Endothelial cell of umbilical vein (primary cell): ENCODE measurements around the gene SEMA4D. TPM values are rescaled to one million over a fixed set of nuclear protein-coding genes. Genes with fewer than 3 reads are reported as not detected.

Experiments used
- BruUV-seq: library from RNA; stranded (reverse); fragments of 400-500 nt; replicated peaks from 2 replicates; lab custom pipeline; 2021; lab: Mats Ljungman, UMichigan
- CTCF ChIA-PET: fragments of 300-600, 350-600 bp; sonication (Branson Sonifier 250); formaldehyde crosslinking; loops from one replicate; lab custom pipeline; 2021; ENCODE audit warnings: antibody characterized with exemption, inconsistent platforms; lab: Charles Lee
- POLR2A ChIA-PET: fragments of 300-600, 350-600 bp; sonication (Branson Sonifier 250); formaldehyde crosslinking; loops from one replicate; lab custom pipeline; 2021; ENCODE audit warnings: antibody characterized with exemption, inconsistent platforms; lab: Charles Lee
- DNase-seq: peaks from one replicate; pipeline ENCODE4 v3.0.0-alpha.2; 2011; ENCODE audit warnings: low read depth, low spot score
- FAIRE-seq: peaks from 2 replicates; lab custom pipeline; 2011; peaks lifted over from hg19 to GRCh38; lab: Jason Lieb, UNC
- H2AFZ ChIP-seq: 2 replicates; pipeline ENCODE4 v1.6.0; 2012; ENCODE audit warnings: low read depth, low read length, control low read depth, inconsistent platforms
- H3K27ac ChIP-seq: 2 replicates; pipeline ENCODE4 v1.5.1; 2011; ENCODE audit warnings: low read depth, mild to moderate bottlenecking, control low read depth, low read length, moderate library complexity; ENCODE audit not compliant: insufficient read depth
- H3K27me3 ChIP-seq, 2 experiments: 2 replicates each; pipeline versions ENCODE4 v1.6.0 to v1.6.1; 2011; ENCODE audit warnings: low read length in 2 of 2, mixed read lengths in 1 of 2; ENCODE audit not compliant: control insufficient read depth in 2 of 2, insufficient read depth in 2 of 2
- H3K36me3 ChIP-seq, 2 experiments: 2 replicates in 1 of 2; 3 replicates in 1 of 2; pipeline ENCODE4 v1.5.1; 2011; ENCODE audit warnings: low read length in 2 of 2, mild to moderate bottlenecking in 1 of 2, moderate library complexity in 1 of 2; ENCODE audit not compliant: control insufficient read depth in 2 of 2, insufficient read depth in 2 of 2; ENCODE audit errors: extremely low read depth in 1 of 2
- H3K4me1 ChIP-seq: 3 replicates; pipeline ENCODE4 v1.5.1; 2011; ENCODE audit warnings: mild to moderate bottlenecking, low read length; ENCODE audit not compliant: control insufficient read depth, insufficient read depth; ENCODE audit errors: extremely low read depth
- H3K4me2 ChIP-seq: 2 replicates; pipeline ENCODE4 v1.6.1; 2011; ENCODE audit warnings: low read length, control low read depth, mixed read lengths; ENCODE audit not compliant: insufficient read depth
- H3K4me3 ChIP-seq, 3 experiments: fragments of 200-600 bp in 1 of 3; sonication (generic), shearing (Covaris generic) in 1 of 3; replicated peaks in 1 of 3; 2 replicates each; pipeline ENCODE4 v1.5.1; 2011 to 2016; ENCODE audit warnings: control low read depth in 3 of 3, low read length in 3 of 3, mild to moderate bottlenecking in 2 of 3, inconsistent platforms in 1 of 3, low read depth in 1 of 3, moderate library complexity in 1 of 3; ENCODE audit not compliant: insufficient read depth in 1 of 3
- H3K79me2 ChIP-seq: 2 replicates; pipeline ENCODE4 v1.6.0; 2012; ENCODE audit warnings: low read length, inconsistent platforms; ENCODE audit not compliant: control insufficient read depth, insufficient read depth
- H3K9ac ChIP-seq: replicated peaks from 2 replicates; pipeline ENCODE3; 2011; ENCODE audit warnings: low read length, control low read depth; ENCODE audit not compliant: insufficient read depth; ENCODE audit errors: extremely low read depth
- H3K9me1 ChIP-seq: replicated peaks from 3 replicates; pipeline ENCODE4 v1.6.0; 2011; ENCODE audit warnings: mild to moderate bottlenecking, low read length; ENCODE audit not compliant: control insufficient read depth, insufficient read depth; ENCODE audit errors: extremely low read depth
- H3K9me3 ChIP-seq: replicated peaks from 2 replicates; pipeline ENCODE4 v1.5.1; 2012; ENCODE audit warnings: low read length, inconsistent platforms; ENCODE audit not compliant: control insufficient read depth, insufficient read depth
- H4K20me1 ChIP-seq: replicated peaks from 2 replicates; pipeline ENCODE3; 2011; ENCODE audit warnings: mild to moderate bottlenecking, low read length; ENCODE audit not compliant: control insufficient read depth, insufficient read depth; ENCODE audit errors: extremely low read depth
- CTCF ChIP-seq, 2 donors: IDR thresholded peaks; 1 replicate in 1 of 2; 2 replicates in 1 of 2; pipeline ENCODE4 v1.5.1; 2011; ENCODE audit warnings: low read length in 2 of 2, mild to moderate bottlenecking in 2 of 2, moderate library complexity in 2 of 2, control low read depth in 1 of 2, inconsistent platforms in 1 of 2, low read depth in 1 of 2; ENCODE audit not compliant: insufficient read depth in 1 of 2; ENCODE audit errors: extremely low read depth in 1 of 2
- EZH2 ChIP-seq: IDR thresholded peaks from 2 replicates; pipeline ENCODE4 v1.6.1; 2012; ENCODE audit warnings: borderline replicate concordance, low read depth, mild to moderate bottlenecking, moderate library complexity, low read length, inconsistent platforms; ENCODE audit not compliant: severe bottlenecking
- FOS ChIP-seq: IDR thresholded peaks from 2 replicates; pipeline ENCODE4 v1.6.1; 2011; ENCODE audit warnings: mild to moderate bottlenecking, low read length, moderate library complexity, borderline replicate concordance; ENCODE audit not compliant: insufficient read depth
- GATA2 ChIP-seq: IDR thresholded peaks from 2 replicates; pipeline ENCODE4 v1.7.0; 2011; ENCODE audit warnings: low read depth, mild to moderate bottlenecking, moderate library complexity, mixed read lengths, low read length; ENCODE audit not compliant: insufficient read length, insufficient read depth
- JUN ChIP-seq: IDR thresholded peaks from 2 replicates; pipeline ENCODE4 v1.6.1; 2011; ENCODE audit warnings: borderline replicate concordance, low read depth; ENCODE audit not compliant: insufficient read length, insufficient read depth
- MAX ChIP-seq: IDR thresholded peaks from 2 replicates; pipeline ENCODE4 v1.6.1; 2011; ENCODE audit not compliant: insufficient read depth, insufficient read length
- MYC ChIP-seq: IDR thresholded peaks from one replicate; pipeline ENCODE4 v1.6.1; 2011; ENCODE audit warnings: mild to moderate bottlenecking, low read depth, low read length
- POLR2A ChIP-seq: IDR thresholded peaks from 2 replicates; pipeline ENCODE4 v1.6.1; 2012; ENCODE audit warnings: low read depth, mild to moderate bottlenecking, control low read depth, low read length
- POLR2AphosphoS5 ChIP-seq: IDR thresholded peaks from 2 replicates; pipeline ENCODE4 v1.6.1; 2012; ENCODE audit warnings: low read depth, mild to moderate bottlenecking, control low read depth, low read length, moderate library complexity; ENCODE audit not compliant: insufficient read depth
- dilution Hi-C: fragments of 300-500 bp; cut with MboI; formaldehyde crosslinking; loops from one replicate; pipeline ENCODE4 v1.15.0; 2019; ENCODE audit warnings: low sequenced_read_pairs; ENCODE audit not compliant: extremely low pct_ligation_motif_present
- intact Hi-C: fragments of 100-400 bp; cut with micrococcal nuclease; formaldehyde crosslinking; loops from one replicate; pipeline ENCODE4 v1.10.0; 2022
- polyA plus RNA-seq, 4 experiments: library from polyadenylated mRNA; depleted of rRNA in 3 of 4; stranded (reverse) in 3 of 4; unstranded in 1 of 4; fragments of >200 nt; gene quantifications; 2 replicates each; pipeline versions ENCODE4 v1.2.1 to v1.2.3, GENCODE V29; 2011 to 2012; ENCODE audit warnings: missing spikeins in 1 of 4
- total RNA-seq: library from RNA; stranded (reverse); gene quantifications from 2 replicates; pipeline ENCODE4 v1.2.3, GENCODE V29; 2021

SEMA4D gene
- total and polyA plus RNA-seq, 2 donors (not counting 3 experiments of a cell fraction or from before 2014, with no cell fraction given): 3.9 to 15.7 TPM

- ChIA-PET CTCF (no interaction called here), POLR2A (no interaction called here)
- no peak overlapping the region for H3K27ac ChIP-seq
- DNase-seq (no peak), FAIRE-seq (no peak)
- peaks cover 22% of the 10 kb centered on the region for H3K4me1 ChIP-seq
- H3K27me3 ChIP-seq: no peaks in the 10 kb centered on the region
- H3K9me3 ChIP-seq: no peaks in the 10 kb centered on the region
- TF ChIP-seq POLR2AphosphoS5 (no peak), CTCF (IDR thresholded peaks at IDR 0.05; ENCODE audit: extremely low read depth in 1 of 2, insufficient read depth in 1 of 2, low read depth in 1 of 2, low read length in 2 of 2) (no peak), JUN (no peak), FOS (no peak), POLR2A (no peak), MYC (no peak), MAX (no peak), EZH2 (no peak), GATA2 (no peak)
- H3K79me2 ChIP-seq: peaks cover 1% of the 10 kb centered on the region
- no peaks in the 10 kb centered on the region for H4K20me1 ChIP-seq
- no peak overlapping the region for H2AFZ ChIP-seq
- no peak overlapping the region for H3K4me3 ChIP-seq
- dilution Hi-C loops: no loop called here
- intact Hi-C loops: no loop called here
- no peaks in the 10 kb centered on the region for H3K36me3 ChIP-seq
- H3K9me1 ChIP-seq: no peaks in the 10 kb centered on the region
- H3K4me2 ChIP-seq: no peak overlapping the region
- no TSS peak for BruUV-seq
- H3K9ac ChIP-seq: no peak overlapping the region
Observed at GRCh38 chr9:89481538-89481915, 16.4 kb downstream of the SEMA4D start.
